ENCODE measurements around the gene IER3. TPM values are rescaled to one million over a fixed set of nuclear protein-coding genes. Genes with fewer than 3 reads are reported as not detected.
A peak's percentile ranks its signal among the peaks of the same experiment; 100 is the strongest.

Gene IER3
- total and polyA plus RNA-seq, 9 of the 15 experiments (the other 6 are each of a cell fraction or from before 2014, with no cell fraction given) = 1.5 to 30.0 (median 11.5) TPM

DNA sequence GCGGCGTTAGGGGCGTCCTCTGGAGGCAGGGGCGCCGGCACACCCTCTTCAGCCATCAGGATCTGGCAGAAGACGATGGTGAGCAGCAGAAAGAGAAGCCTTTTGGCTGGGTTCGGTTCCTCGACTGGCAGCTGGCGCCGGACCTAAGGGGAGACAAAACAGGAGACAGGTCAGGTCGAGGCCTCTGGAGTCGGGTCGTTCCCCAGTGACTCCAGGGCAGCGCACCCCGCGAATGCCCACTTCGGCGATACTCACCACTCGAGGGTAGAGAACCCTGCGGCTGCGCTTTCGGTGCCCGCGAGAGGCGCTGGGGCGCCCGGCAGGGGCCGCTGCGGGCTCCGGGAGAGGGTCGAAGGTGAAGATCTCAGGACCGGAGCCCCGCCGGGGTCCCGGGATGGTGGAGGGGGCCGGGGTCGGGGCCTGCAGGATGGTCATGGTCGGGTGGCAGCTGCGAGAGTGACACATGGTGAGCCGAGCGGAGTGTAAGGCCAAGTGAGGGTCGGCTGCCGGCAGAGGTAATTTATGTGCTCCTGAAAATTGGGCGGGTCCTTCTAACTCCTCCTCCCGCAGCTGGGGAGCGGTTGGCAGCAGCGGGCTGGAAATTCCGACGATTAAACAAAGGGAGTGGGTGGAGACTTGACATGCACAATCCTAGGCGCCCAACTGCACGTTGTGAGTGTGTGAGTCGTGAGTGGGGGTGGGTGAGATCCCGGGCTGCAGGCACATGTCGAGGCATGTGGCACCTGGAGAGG lies at the start of gene IER3 (continued):
- TF ChIP-seq NONO (IDR thresholded peaks at IDR 0.05; ENCODE audit: low read depth in 2 of 2, low read length in 1 of 2) (peak; percentile 50 to 93; a peak in 2 of 4 replicates), SIN3A (IDR thresholded peaks at IDR 0.05; ENCODE audit: borderline replicate concordance in 2 of 2, control insufficient read depth in 1 of 2, low read depth in 2 of 2, low read length in 2 of 2) (peak in 1 of 2 experiments; percentile 6; a peak in 2 of 4 replicates), CC2D1A (IDR thresholded peaks at IDR 0.05) (no peak), GTF2A2 (tag; IDR thresholded peaks at IDR 0.05) (peak; percentile 86), CBX1 (IDR thresholded peaks at IDR 0.05; ENCODE audit: low read depth) (peak; percentile 97), CBFA2T2 (conservative IDR thresholded peaks at IDR 0.05) (no peak), TRIM24 (IDR thresholded peaks at IDR 0.05) (peak in 1 of 2 experiments; percentile 42; a peak in 2 of 4 replicates), KLF1 (tag; IDR thresholded peaks at IDR 0.05) (no peak), RBM14 (IDR thresholded peaks at IDR 0.05; ENCODE audit: borderline replicate concordance, insufficient read depth, low read depth, low read length) (no peak), TAF1 (IDR thresholded peaks at IDR 0.05; ENCODE audit: control insufficient read depth, extremely low read depth, insufficient read depth, low read length, severe bottlenecking) (peak; percentile 91), TRIM28 (IDR thresholded peaks at IDR 0.05) (peak; percentile 31; the same call in 1 of the 2 replicates), NCOA2 (IDR thresholded peaks at IDR 0.05; ENCODE audit: partially characterized antibody in 2 of 2) (no peak), CREM (IDR thresholded peaks at IDR 0.05; ENCODE audit: low read depth) (peak; percentile 64; the same call in 1 of the 2 replicates), ZNF143 (CRISPR knock-in tag; IDR thresholded peaks at IDR 0.05) (peak; percentile 43; the same call in 1 of the 2 replicates), MYBL2 (IDR thresholded peaks at IDR 0.05; ENCODE audit: low read depth) (no peak), MYBL2 (CRISPR knock-in tag; IDR thresholded peaks at IDR 0.05; ENCODE audit: borderline replicate concordance) (no peak), HDAC2 (IDR thresholded peaks at IDR 0.05) (peak; percentile 64)
- TF ChIP-seq, protein P1, sequence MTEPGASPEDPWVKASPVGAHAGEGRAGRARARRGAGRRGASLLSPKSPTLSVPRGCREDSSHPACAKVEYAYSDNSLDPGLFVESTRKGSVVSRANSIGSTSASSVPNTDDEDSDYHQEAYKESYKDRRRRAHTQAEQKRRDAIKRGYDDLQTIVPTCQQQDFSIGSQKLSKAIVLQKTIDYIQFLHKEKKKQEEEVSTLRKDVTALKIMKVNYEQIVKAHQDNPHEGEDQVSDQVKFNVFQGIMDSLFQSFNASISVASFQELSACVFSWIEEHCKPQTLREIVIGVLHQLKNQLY (CRISPR knock-in tag; conservative IDR thresholded peaks at IDR 0.05) = peak in 1 of 2 experiments; percentile 83; a peak in 1 of 4 replicates
- TF ChIP-seq, protein P2, sequence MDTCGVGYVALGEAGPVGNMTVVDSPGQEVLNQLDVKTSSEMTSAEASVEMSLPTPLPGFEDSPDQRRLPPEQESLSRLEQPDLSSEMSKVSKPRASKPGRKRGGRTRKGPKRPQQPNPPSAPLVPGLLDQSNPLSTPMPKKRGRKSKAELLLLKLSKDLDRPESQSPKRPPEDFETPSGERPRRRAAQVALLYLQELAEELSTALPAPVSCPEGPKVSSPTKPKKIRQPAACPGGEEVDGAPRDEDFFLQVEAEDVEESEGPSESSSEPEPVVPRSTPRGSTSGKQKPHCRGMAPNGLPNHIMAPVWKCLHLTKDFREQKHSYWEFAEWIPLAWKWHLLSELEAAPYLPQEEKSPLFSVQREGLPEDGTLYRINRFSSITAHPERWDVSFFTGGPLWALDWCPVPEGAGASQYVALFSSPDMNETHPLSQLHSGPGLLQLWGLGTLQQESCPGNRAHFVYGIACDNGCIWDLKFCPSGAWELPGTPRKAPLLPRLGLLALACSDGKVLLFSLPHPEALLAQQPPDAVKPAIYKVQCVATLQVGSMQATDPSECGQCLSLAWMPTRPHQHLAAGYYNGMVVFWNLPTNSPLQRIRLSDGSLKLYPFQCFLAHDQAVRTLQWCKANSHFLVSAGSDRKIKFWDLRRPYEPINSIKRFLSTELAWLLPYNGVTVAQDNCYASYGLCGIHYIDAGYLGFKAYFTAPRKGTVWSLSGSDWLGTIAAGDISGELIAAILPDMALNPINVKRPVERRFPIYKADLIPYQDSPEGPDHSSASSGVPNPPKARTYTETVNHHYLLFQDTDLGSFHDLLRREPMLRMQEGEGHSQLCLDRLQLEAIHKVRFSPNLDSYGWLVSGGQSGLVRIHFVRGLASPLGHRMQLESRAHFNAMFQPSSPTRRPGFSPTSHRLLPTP (IDR thresholded peaks at IDR 0.05; ENCODE audit: borderline replicate concordance, extremely low read depth, insufficient read length) = no peak
- TF ChIP-seq, protein P3, sequence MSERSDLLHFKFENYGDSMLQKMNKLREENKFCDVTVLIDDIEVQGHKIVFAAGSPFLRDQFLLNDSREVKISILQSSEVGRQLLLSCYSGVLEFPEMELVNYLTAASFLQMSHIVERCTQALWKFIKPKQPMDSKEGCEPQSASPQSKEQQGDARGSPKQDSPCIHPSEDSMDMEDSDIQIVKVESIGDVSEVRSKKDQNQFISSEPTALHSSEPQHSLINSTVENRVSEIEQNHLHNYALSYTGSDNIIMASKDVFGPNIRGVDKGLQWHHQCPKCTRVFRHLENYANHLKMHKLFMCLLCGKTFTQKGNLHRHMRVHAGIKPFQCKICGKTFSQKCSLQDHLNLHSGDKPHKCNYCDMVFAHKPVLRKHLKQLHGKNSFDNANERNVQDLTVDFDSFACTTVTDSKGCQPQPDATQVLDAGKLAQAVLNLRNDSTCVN (CRISPR knock-in tag; IDR thresholded peaks at IDR 0.05) = 0 out of 2 replicates have a peak, but pooled peaks have one; percentile 14
- TF ChIP-seq, protein P4, sequence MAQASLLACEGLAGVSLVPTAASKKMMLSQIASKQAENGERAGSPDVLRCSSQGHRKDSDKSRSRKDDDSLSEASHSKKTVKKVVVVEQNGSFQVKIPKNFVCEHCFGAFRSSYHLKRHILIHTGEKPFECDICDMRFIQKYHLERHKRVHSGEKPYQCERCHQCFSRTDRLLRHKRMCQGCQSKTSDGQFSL (CRISPR knock-in tag; IDR thresholded peaks at IDR 0.05) = 0 out of 2 replicates have a peak, but pooled peaks have one; percentile 19
- TF ChIP-seq, protein P4 (tag; IDR thresholded peaks at IDR 0.05) = no peak
